Measurements from ENCODE around the gene ADAMTS12.

GRCh38 chr5:33601881-33602280 lies 289.9 kb downstream of the ADAMTS12 start:
- TF ChIP-seq CTCF (IDR thresholded peaks at IDR 0.05), result no peak
- no peak for TF ChIP-seq POLR2AphosphoS5 (IDR thresholded peaks at IDR 0.05; ENCODE audit: low read depth, low read length)
- TF ChIP-seq TCF7L2 (IDR thresholded peaks at IDR 0.05; ENCODE audit: low read depth, low read length), result no peak
